Right lobe of liver (tissue), 6 donors: ENCODE data around the gene USP40. TPM values are rescaled to one million over a fixed set of nuclear protein-coding genes. Genes with fewer than 3 reads are reported as not detected.

Experiments
- ATAC-seq, 4 donors: fragments of 200-7000 bp; cut with Tn5 transposase; one replicate each; pipeline ENCODE4 v1.9.1; 2020; ENCODE audit warnings: mild to moderate bottlenecking in 4 of 4, moderate library complexity in 4 of 4
- DNase-seq, 3 donors: peaks; one replicate each; pipeline ENCODE4 v3.0.0-alpha.2; 2020
- H3K27ac ChIP-seq, 3 donors: fragments of 200-600 bp; one replicate each; pipeline ENCODE4 v1.8.0; 2022
- H3K27me3 ChIP-seq, 2 donors: fragments of 200-600 bp; one replicate each; pipeline ENCODE4 v1.8.0; 2022
- H3K36me3 ChIP-seq, 4 donors: fragments of 200-600 bp; sonication (generic) in 1 of 4; one replicate each; pipeline versions ENCODE4 v1.5.1 to v1.8.0; 2017 to 2022; ENCODE audit warnings: control low read depth in 1 of 4
- H3K4me1 ChIP-seq, 4 donors: fragments of 200-600 bp; sonication (generic) in 1 of 4; one replicate each; pipeline versions ENCODE4 v1.5.1 to v1.8.0; 2017 to 2022; ENCODE audit warnings: control low read depth in 1 of 4
- H3K4me3 ChIP-seq, 3 donors: fragments of 200-600 bp; one replicate each; pipeline ENCODE4 v1.8.0; 2022
- H3K9me3 ChIP-seq, 4 donors: fragments of 200-600 bp; sonication (generic) in 1 of 4; one replicate each; pipeline versions ENCODE4 v1.5.1 to v1.8.0; 2017 to 2022; ENCODE audit warnings: control low read depth in 1 of 4
- CTCF ChIP-seq, 4 donors: fragments of 200-600 bp in 3 of 4; fragments of 450-650 bp in 1 of 4; IDR thresholded peaks; one replicate each; pipeline versions ENCODE4 v1.5.1 to v1.8.0; 2016 to 2022; ENCODE audit warnings: antibody characterized with exemption in 4 of 4, mild to moderate bottlenecking in 2 of 4
- POLR2A ChIP-seq: fragments of 450-650 bp; IDR thresholded peaks from one replicate; pipeline ENCODE4 v1.6.1; 2017; ENCODE audit warnings: antibody characterized with exemption, mild to moderate bottlenecking
- WGBS: methylation state at CpG from one replicate; pipeline ENCODE4 v1.1.6; 2018; ENCODE audit warnings: low coverage, low lambda C conversion rate; ENCODE audit not compliant: insufficient coverage; ENCODE audit errors: missing lambda C conversion rate; 5-methylcytosine and 5-hydroxymethylcytosine counted together
- intact Hi-C, 2 donors: fragments of 100-400 bp; cut with DNase I; formaldehyde crosslinking; loops; one replicate each; pipeline versions ENCODE4 v1.11.2 to v1.14.1; 2022
- total RNA-seq, 6 experiments: library from RNA; depleted of rRNA in 2 of 6; stranded (reverse); fragments of >200 nt in 2 of 6; fragmentation: NEBNext Ultra II Directional in 3 of 6; extraction: Animal tissue kit (Norgen Biotek cat#: 25700) in 3 of 6; gene quantifications; one replicate each; pipeline versions ENCODE4 v1.1.0 to v1.2.4, GENCODE V29; 2016 to 2023
- donor health status: DM: no; HTN: yes; CAD: no.
- donor health status: DM: no; HTN: no; CAD: no.
- donor health status: DM: no; HTN: no; CAD: no.
- donor health status: DM: no; HTN: yes; CAD: no.
- donor health status: DM: no; HTN: yes; CAD: no.

Gene USP40
- total RNA-seq, 6 experiments from 2014 or later = 19.9 to 38.8 (median 27.0) TPM

GRCh38 chr2:233481368-233482142, 85.0 kb downstream of the USP40 start:
- no peaks in the 10 kb centered on the region for H3K9me3 ChIP-seq
- intact Hi-C loops = no loop called here
- H3K27ac ChIP-seq = no peak overlapping the region
- H3K4me1 ChIP-seq = no peaks in the 10 kb centered on the region
- H3K4me3 ChIP-seq = no peak overlapping the region
- no peaks in the 10 kb centered on the region for H3K27me3 ChIP-seq
- ATAC-seq (no peak), DNase-seq (peak in 1 of 3 donors; percentile 44)
- WGBS = 92% methylated on average over 14 of the region's 22 CpGs
- TF ChIP-seq CTCF (IDR thresholded peaks at IDR 0.05) = no peak
- no peak for TF ChIP-seq POLR2A
- peaks cover 0 to 49% (median 13%) of the 10 kb centered on the region in 4 donors for H3K36me3 ChIP-seq

- H3K27ac ChIP-seq = no peak overlapping the region
- H3K4me1 ChIP-seq = no peaks in the 10 kb centered on the region
- intact Hi-C loops = no loop called here
- TF ChIP-seq POLR2A (no peak), CTCF (IDR thresholded peaks at IDR 0.05) (no peak)
- ATAC-seq = peak in 1 of 4 donors; percentile 10
- peak in 2 of 3 donors; percentile 38 to 55 for DNase-seq
- no peaks in the 10 kb centered on the region for H3K9me3 ChIP-seq
- WGBS = 98% methylated on average over 8 of the region's 21 CpGs
- H3K36me3 ChIP-seq = peaks cover 0 to 48% (median 12%) of the 10 kb centered on the region in 4 donors
- H3K27me3 ChIP-seq = no peaks in the 10 kb centered on the region
- no peak overlapping the region for H3K4me3 ChIP-seq
These were observed 85.9 kb downstream of the USP40 start for GRCh38 chr2:233480490-233481202.

GRCh38 chr2:233479616-233480489, 86.7 kb downstream of the USP40 start:
- Histone ChIP-seq H3K27me3 (no peaks in the 10 kb centered on the region), H3K9me3 (no peaks in the 10 kb centered on the region), H3K4me3 (no peak overlapping the region), H3K4me1 (no peaks in the 10 kb centered on the region), H3K27ac (no peak overlapping the region), H3K36me3 (peaks cover 0 to 40% (median 11%) of the 10 kb centered on the region in 4 donors)
- intact Hi-C loops = no loop called here
- peak in 2 of 3 donors; percentile 21 to 33 for DNase-seq
- 91% methylated on average over 13 of the region's 27 CpGs for WGBS
- peak in 1 of 4 donors; percentile 18 for ATAC-seq
- TF ChIP-seq POLR2A (no peak), CTCF (IDR thresholded peaks at IDR 0.05) (no peak)
